Transverse colon (tissue), 4 donors: ENCODE measurements around the gene SLC6A7. TPM values are rescaled to one million over a fixed set of nuclear protein-coding genes. Genes with fewer than 3 reads are reported as not detected.
"Not testable (repeated sequence)": the region's sequence is repeated elsewhere in the genome, so short reads cannot be mapped to it uniquely, and the experiment has no call there.

Experiments used
- DNase-seq: peaks from one replicate; pipeline ENCODE4 v3.0.0-alpha.2; 2019
- H3K27ac ChIP-seq, 4 donors: fragments of 200-600 bp; sonication (generic); 2 replicates each; pipeline ENCODE4 v1.5.1; 2016 to 2018; ENCODE audit warnings: inconsistent platforms in 4 of 4
- H3K27me3 ChIP-seq: fragments of 200-600 bp; sonication (generic); 2 replicates; pipeline ENCODE4 v1.5.1; 2017; ENCODE audit warnings: inconsistent platforms
- H3K36me3 ChIP-seq, 4 donors: fragments of 200-600 bp; sonication (generic); 2 replicates each; pipeline ENCODE4 v1.5.1; 2017 to 2019; ENCODE audit warnings: inconsistent platforms in 4 of 4
- H3K4me1 ChIP-seq, 4 donors: fragments of 200-600 bp; sonication (generic); 2 replicates each; pipeline ENCODE4 v1.5.1; 2017 to 2020; ENCODE audit warnings: inconsistent platforms in 4 of 4
- H3K4me3 ChIP-seq, 4 donors: fragments of 200-600 bp; sonication (generic); 1 replicate in 1 of 4; 2 replicates in 3 of 4; pipeline versions ENCODE4 v1.5.1 to v1.6.1; 2017 to 2019; ENCODE audit warnings: inconsistent platforms in 4 of 4
- H3K9me3 ChIP-seq, 2 donors: fragments of 200-600 bp; sonication (generic); 2 replicates each; pipeline ENCODE4 v1.5.1; 2017 to 2019; ENCODE audit warnings: inconsistent platforms in 2 of 2
- CTCF ChIP-seq, 5 experiments: fragments of 200-600 bp in 3 of 5; fragments of 450-650 bp in 2 of 5; sonication (generic) in 3 of 5; IDR thresholded peaks; 1 replicate in 2 of 5; 2 replicates in 3 of 5; pipeline ENCODE4 v1.5.1; 2016 to 2017; ENCODE audit warnings: antibody characterized with exemption in 5 of 5, inconsistent platforms in 3 of 5, mild to moderate bottlenecking in 2 of 5, moderate library complexity in 1 of 5
- EP300 ChIP-seq: sonication (generic); formaldehyde crosslinking; IDR thresholded peaks from one replicate; pipeline ENCODE4 v1.6.1; 2017; ENCODE audit warnings: antibody characterized with exemption, low read depth
- POLR2A ChIP-seq: fragments of 450-650 bp; IDR thresholded peaks from one replicate; pipeline ENCODE4 v1.6.1; 2016; ENCODE audit warnings: antibody characterized with exemption, mild to moderate bottlenecking, moderate library complexity
- POLR2AphosphoS5 ChIP-seq, 3 donors: sonication (generic); formaldehyde crosslinking; IDR thresholded peaks; one replicate each; pipeline ENCODE4 v1.6.1; 2016; ENCODE audit warnings: antibody characterized with exemption in 3 of 3
- whole genome bisulfite sequencing, 2 donors: methylation state at CpG; one replicate each; pipeline ENCODE4 v1.1.5; 2018; ENCODE audit warnings: low coverage in 1 of 2; 5-methylcytosine and 5-hydroxymethylcytosine counted together
- in situ Hi-C, 4 donors: fragments of 200-750 bp; cut with MboI; loops; one replicate each; pipeline versions ENCODE4 v1.15.0 to v1.15.1; 2017; ENCODE audit warnings: low sequenced_read_pairs in 3 of 4, low pct_ligation_motif_present in 1 of 4, low pct_unique_long_range_greater_than_20kb in 1 of 4
- intact Hi-C: fragments of 100-400 bp; cut with DNase I; formaldehyde crosslinking; loops from one replicate; pipeline ENCODE4 v1.15.1; 2023; ENCODE audit warnings: low total_unique reads
- total RNA-seq, 4 donors: library from RNA; depleted of rRNA; stranded (reverse); fragments of >200 nt; gene quantifications; one replicate each; pipeline ENCODE4 v1.1.0, GENCODE V29; 2016

The SLC6A7 gene
- total RNA-seq, 4 donors from 2014 or later = 19.5 to 67.7 (median 21.3) TPM

GRCh38 chr5:150227036-150227435, 37.2 kb downstream of the SLC6A7 start:
- Histone ChIP-seq H3K9me3 (no peaks in the 10 kb centered on the region), H3K4me1 (no peaks in the 10 kb centered on the region), H3K36me3 (no peaks in the 10 kb centered on the region), H3K4me3 (no peak overlapping the region), H3K27ac (no peak overlapping the region), H3K27me3 (no peaks in the 10 kb centered on the region)
- intact Hi-C loops (no loop called here), in situ Hi-C loops (no loop called here)
- DNase-seq = no peak
- WGBS, 2 donors = 60 to 94% methylated on average over 1 to 5 of the region's 5 CpGs
- TF ChIP-seq POLR2AphosphoS5 (IDR thresholded peaks at IDR 0.05) (no peak), POLR2A (no peak), EP300 (no peak), CTCF (IDR thresholded peaks at IDR 0.05) (no peak)

GRCh38 chr5:150227606-150228273, 37.9 kb downstream of the SLC6A7 start:
- no peak for DNase-seq
- 86% methylated on average over 10 of the region's 11 CpGs; no CpG with 5 or more reads in 1 of the 2 donors for WGBS, 2 donors
- Histone ChIP-seq H3K36me3 (no peaks in the 10 kb centered on the region), H3K4me3 (no peak overlapping the region), H3K27ac (no peak overlapping the region), H3K4me1 (no peaks in the 10 kb centered on the region), H3K9me3 (no peaks in the 10 kb centered on the region), H3K27me3 (no peaks in the 10 kb centered on the region)
- intact Hi-C loops (no loop called here), in situ Hi-C loops (no loop called here)
- TF ChIP-seq CTCF (IDR thresholded peaks at IDR 0.05) (no peak), EP300 (no peak), POLR2AphosphoS5 (IDR thresholded peaks at IDR 0.05) (no peak), POLR2A (no peak)

GRCh38 chr5:150229571-150229970, 39.7 kb downstream of the SLC6A7 start:
- Histone ChIP-seq H3K4me3 (no peak overlapping the region), H3K27me3 (no peaks in the 10 kb centered on the region), H3K36me3 (no peaks in the 10 kb centered on the region), H3K27ac (no peak overlapping the region), H3K9me3 (no peaks in the 10 kb centered on the region), H3K4me1 (no peaks in the 10 kb centered on the region)
- 88% methylated on average over 3 of the region's 3 CpGs; no CpG with 5 or more reads in 1 of the 2 donors for WGBS, 2 donors
- intact Hi-C loops (no loop called here), in situ Hi-C loops (no loop called here)
- no peak for TF ChIP-seq POLR2AphosphoS5 (IDR thresholded peaks at IDR 0.05)
- no peak for TF ChIP-seq CTCF (IDR thresholded peaks at IDR 0.05)
- no peak for TF ChIP-seq EP300
- no peak for TF ChIP-seq POLR2A
- DNase-seq = no peak

GRCh38 chr5:150230842-150231241, 41.0 kb downstream of the SLC6A7 start:
- WGBS, 2 donors = 89% methylated on average over 7 of the region's 7 CpGs; no CpG with 5 or more reads in 1 of the 2 donors
- in situ Hi-C loops = no loop called here
- DNase-seq = no peak

GRCh38 chr5:150233706-150234105, 43.8 kb downstream of the SLC6A7 start:
- H3K27ac ChIP-seq, intact Hi-C loops: not testable (repeated sequence)
- 80 to 87% methylated on average over 2 to 5 of the region's 5 CpGs for WGBS, 2 donors

More at GRCh38 chr5:150230842-150231241, 41.0 kb downstream of the SLC6A7 start:
- intact Hi-C loops = no loop called here
- no peaks in the 10 kb centered on the region for H3K9me3 ChIP-seq
- H3K4me1 ChIP-seq = no peaks in the 10 kb centered on the region
- no peak for TF ChIP-seq POLR2A
- TF ChIP-seq EP300 = no peak
- TF ChIP-seq CTCF (IDR thresholded peaks at IDR 0.05) = no peak
- no peak for TF ChIP-seq POLR2AphosphoS5 (IDR thresholded peaks at IDR 0.05)
- no peaks in the 10 kb centered on the region for H3K27me3 ChIP-seq
- no peak overlapping the region for H3K27ac ChIP-seq
- H3K4me3 ChIP-seq = no peak overlapping the region
- H3K36me3 ChIP-seq = no peaks in the 10 kb centered on the region

More at GRCh38 chr5:150233706-150234105, 43.8 kb downstream of the SLC6A7 start:
- DNase-seq, H3K4me1 ChIP-seq, H3K9me3 ChIP-seq, H3K36me3 ChIP-seq, H3K4me3 ChIP-seq, in situ Hi-C loops, H3K27me3 ChIP-seq: not testable (repeated sequence)
